Measurements from ENCODE around the gene PCGF1. TPM values are rescaled to one million over a fixed set of nuclear protein-coding genes. Genes with fewer than 3 reads are reported as not detected.

PCGF1 gene
- total and polyA plus RNA-seq, 7 donors = 14.3 to 60.3 (median 25.6) TPM

DNA sequence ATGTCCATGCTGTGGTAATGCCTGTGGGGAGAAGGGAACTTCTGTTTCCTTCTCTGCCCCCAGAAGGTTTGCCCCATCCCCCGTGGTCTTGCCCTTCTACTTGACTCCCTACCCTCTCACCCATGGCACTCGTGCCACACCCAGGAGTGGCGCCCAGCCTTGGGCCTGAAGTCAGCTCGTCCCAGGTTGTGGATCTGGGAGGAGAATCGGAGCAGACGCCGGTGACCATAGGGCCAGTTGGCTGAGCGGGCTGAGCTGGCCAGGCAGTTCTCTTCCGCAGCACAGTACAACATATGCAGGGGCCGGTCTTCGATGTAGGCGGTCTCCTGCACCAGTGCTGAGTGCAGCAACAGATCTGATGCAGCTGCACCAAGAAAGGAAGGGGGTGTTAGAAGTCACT, 26.9 kb upstream of the PCGF1 start:
- TF ChIP-seq, protein P1, sequence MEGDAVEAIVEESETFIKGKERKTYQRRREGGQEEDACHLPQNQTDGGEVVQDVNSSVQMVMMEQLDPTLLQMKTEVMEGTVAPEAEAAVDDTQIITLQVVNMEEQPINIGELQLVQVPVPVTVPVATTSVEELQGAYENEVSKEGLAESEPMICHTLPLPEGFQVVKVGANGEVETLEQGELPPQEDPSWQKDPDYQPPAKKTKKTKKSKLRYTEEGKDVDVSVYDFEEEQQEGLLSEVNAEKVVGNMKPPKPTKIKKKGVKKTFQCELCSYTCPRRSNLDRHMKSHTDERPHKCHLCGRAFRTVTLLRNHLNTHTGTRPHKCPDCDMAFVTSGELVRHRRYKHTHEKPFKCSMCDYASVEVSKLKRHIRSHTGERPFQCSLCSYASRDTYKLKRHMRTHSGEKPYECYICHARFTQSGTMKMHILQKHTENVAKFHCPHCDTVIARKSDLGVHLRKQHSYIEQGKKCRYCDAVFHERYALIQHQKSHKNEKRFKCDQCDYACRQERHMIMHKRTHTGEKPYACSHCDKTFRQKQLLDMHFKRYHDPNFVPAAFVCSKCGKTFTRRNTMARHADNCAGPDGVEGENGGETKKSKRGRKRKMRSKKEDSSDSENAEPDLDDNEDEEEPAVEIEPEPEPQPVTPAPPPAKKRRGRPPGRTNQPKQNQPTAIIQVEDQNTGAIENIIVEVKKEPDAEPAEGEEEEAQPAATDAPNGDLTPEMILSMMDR (IDR thresholded peaks at IDR 0.05) = no peak
- ATAC-seq (no peak), DNase-seq (no peak)
- H3K4me1 ChIP-seq = peaks cover 17% of the 10 kb centered on the region
- intact Hi-C loops (cut with DNase I) = loop anchor here in 1 of 2 donors (5.0 kb wide), 1 partner anchor 1093 kb away; no protein-coding TSS in a partner anchor
- H3K36me3 ChIP-seq (ENCODE audit: insufficient read depth in 1 of 2, low read depth in 1 of 2) = peaks cover 5 to 33% of the 10 kb centered on the region in 2 donors
- 77 to 81% (median 77%) methylated on average over 12 of the region's 12 CpGs for WGBS, 3 donors
- no peaks in the 10 kb centered on the region for H3K27me3 ChIP-seq (ENCODE audit: insufficient read depth in 3 of 3, low read length in 2 of 3)
- H3K27ac ChIP-seq = no peak overlapping the region
- no peak overlapping the region for H3K4me3 ChIP-seq
- H3K9me3 ChIP-seq = no peaks in the 10 kb centered on the region

DNA sequence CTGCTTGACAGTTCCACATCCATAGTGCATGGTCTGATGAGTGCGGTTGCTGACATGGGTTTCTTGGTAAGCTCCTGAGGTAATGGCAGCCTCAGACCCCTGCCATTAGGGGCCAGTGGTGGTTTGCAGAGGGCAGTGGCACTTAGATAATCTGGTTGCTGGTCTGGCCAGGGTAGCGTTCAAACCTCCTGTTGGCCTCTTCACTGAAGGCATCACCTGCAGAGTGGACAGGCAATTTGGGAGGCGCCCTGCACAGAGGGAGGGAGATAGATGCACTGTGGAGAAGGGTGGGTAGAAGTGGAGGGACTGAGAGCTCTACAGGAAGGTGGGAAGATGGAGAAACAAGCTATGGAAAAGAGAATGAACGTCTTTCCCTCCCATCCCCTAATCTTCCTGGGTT, 26.0 kb upstream of the PCGF1 start:
- TF ChIP-seq, protein P1 (IDR thresholded peaks at IDR 0.05) = no peak
- WGBS, 3 donors = 71 to 84% (median 75%) methylated on average over 4 of the region's 4 CpGs

DNA sequence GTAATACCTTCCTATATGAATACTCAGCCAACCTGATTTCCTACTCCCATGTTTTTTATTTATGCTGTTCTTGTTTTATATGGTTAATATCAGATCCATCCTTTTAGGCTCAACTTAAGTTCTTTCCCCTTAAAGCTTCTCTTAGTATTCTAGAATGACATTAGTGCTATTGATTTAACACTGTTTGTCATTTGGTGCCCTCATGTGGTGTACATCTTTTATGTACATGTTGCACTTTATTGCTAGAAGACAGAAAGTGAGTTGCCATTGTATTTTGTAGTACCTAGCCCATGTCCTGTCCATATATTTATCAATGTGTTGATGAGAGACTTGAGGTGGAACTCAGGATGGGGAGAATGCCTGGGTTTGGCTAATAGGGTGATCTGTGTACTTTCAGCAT, 24.7 kb upstream of the PCGF1 start:
- DNase-seq (no peak), ATAC-seq (no peak)
- no peak overlapping the region for H3K27ac ChIP-seq
- H3K4me3 ChIP-seq = no peak overlapping the region
- TF ChIP-seq, protein P1 (IDR thresholded peaks at IDR 0.05) = no peak
- H3K36me3 ChIP-seq (ENCODE audit: insufficient read depth in 1 of 2, low read depth in 1 of 2) = peaks cover 5 to 44% of the 10 kb centered on the region in 2 donors
- H3K4me1 ChIP-seq = peaks cover 24% of the 10 kb centered on the region
- H3K9me3 ChIP-seq = no peaks in the 10 kb centered on the region
- intact Hi-C loops (cut with DNase I) = loop anchor here in 1 of 2 donors (5.0 kb wide), 1 partner anchor 1095 kb away; no protein-coding TSS in a partner anchor
- no peaks in the 10 kb centered on the region for H3K27me3 ChIP-seq (ENCODE audit: insufficient read depth in 3 of 3, low read length in 2 of 3)

More for the DNA sequence above, 26.0 kb upstream of the PCGF1 start:
- Histone ChIP-seq H3K27ac (no peak overlapping the region), H3K4me3 (no peak overlapping the region), H3K9me3 (no peaks in the 10 kb centered on the region), H3K36me3 (ENCODE audit: insufficient read depth in 1 of 2, low read depth in 1 of 2) (peaks cover 5 to 33% of the 10 kb centered on the region in 2 donors), H3K27me3 (ENCODE audit: insufficient read depth in 3 of 3, low read length in 2 of 3) (no peaks in the 10 kb centered on the region), H3K4me1 (peaks cover 21% of the 10 kb centered on the region)
- DNase-seq (no peak), ATAC-seq (no peak)
- intact Hi-C loops (cut with DNase I) = loop anchor here in 1 of 2 donors (5.0 kb wide), 1 partner anchor 1094 kb away; no protein-coding TSS in a partner anchor

DNA sequence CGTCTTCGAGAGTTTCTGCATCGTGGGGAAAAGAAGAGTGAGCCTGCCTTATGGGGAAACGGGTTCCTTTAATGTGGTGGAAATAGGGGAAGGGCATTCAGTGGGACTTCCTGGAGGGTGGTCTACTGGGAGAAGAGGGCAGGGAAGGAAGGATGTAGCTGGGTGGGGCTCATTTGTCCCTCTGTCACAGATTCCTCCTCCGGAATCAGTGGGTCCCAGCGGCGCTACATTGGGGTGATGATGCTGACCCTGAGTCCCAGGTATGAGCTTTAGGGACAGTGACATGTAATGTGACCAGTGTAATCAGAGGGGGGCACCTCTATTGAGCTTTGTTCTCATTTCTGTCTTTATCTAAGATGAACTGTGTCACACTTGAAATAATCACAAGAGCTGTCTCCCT, 24.2 kb upstream of the PCGF1 start:
- Histone ChIP-seq H3K27me3 (ENCODE audit: insufficient read depth in 3 of 3, low read length in 2 of 3) (no peaks in the 10 kb centered on the region), H3K9me3 (no peaks in the 10 kb centered on the region), H3K36me3 (ENCODE audit: insufficient read depth in 1 of 2, low read depth in 1 of 2) (peaks cover 6 to 50% of the 10 kb centered on the region in 2 donors), H3K27ac (no peak overlapping the region), H3K4me3 (no peak overlapping the region), H3K4me1 (peaks cover 24% of the 10 kb centered on the region)
- intact Hi-C loops (cut with DNase I) = loop anchor here in 1 of 2 donors (2.0 to 5.0 kb wide), 2 partner anchors 77 to 1096 kb away; partner anchors contain the start of gene INO80B
- DNase-seq (no peak), ATAC-seq (no peak)
- TF ChIP-seq, protein P1 (IDR thresholded peaks at IDR 0.05) = no peak
- 82 to 85% (median 83%) methylated on average over 7 of the region's 7 CpGs for WGBS, 3 donors

Measured in psoas muscle (tissue), 8 donors.